K562 (cell line): ENCODE data around the gene CELSR1. TPM values are rescaled to one million over a fixed set of nuclear protein-coding genes. Genes with fewer than 3 reads are reported as not detected.

ENCODE experiments used
- ATAC-seq: fragments of 200-7000 bp; cut with Tn5 transposase; 3 replicates; pipeline ENCODE4 v1.9.1; 2020; ENCODE audit warnings: moderate library complexity
- BruUV-seq: library from RNA; stranded (reverse); fragments of 400-500 nt; replicated peaks from 2 replicates; lab custom pipeline; 2021; lab: Mats Ljungman, UMichigan
- CTCF ChIA-PET: fragments of 300-600 bp; formaldehyde crosslinking; extraction: SDS; loops from one replicate; lab custom pipeline; 2021; ENCODE audit warnings: low intra/inter-chr PET ratio; lab: Yijun Ruan, JAX
- POLR2A ChIA-PET: fragments of 300-600, 350-650 bp; sonication (Branson Sonifier 250); formaldehyde crosslinking; extraction: SDS; loops from one replicate; lab custom pipeline; 2021; ENCODE audit warnings: antibody characterized with exemption, inconsistent platforms; lab: Yijun Ruan, JAX
- DNase-seq, 4 experiments: peaks; one replicate each; pipeline versions ENCODE4 v3.0.0 to v3.0.0-alpha.2; 2011 to 2018; ENCODE audit warnings: low spot score in 3 of 4, mixed read lengths in 3 of 4; ENCODE audit errors: extremely low read depth in 1 of 4
- FAIRE-seq: peaks from 2 replicates; lab custom pipeline; 2011; peaks lifted over from hg19 to GRCh38; lab: Jason Lieb, UNC
- H2AFZ ChIP-seq: 2 replicates; pipeline ENCODE4 v1.6.0; 2011; ENCODE audit warnings: low read depth, low read length, control low read depth, inconsistent platforms
- H3K27ac ChIP-seq: fragments of 200-600 bp; 3 replicates; pipeline ENCODE4 v1.8.0; 2011; ENCODE audit warnings: low read depth, mild to moderate bottlenecking, control low read depth, inconsistent platforms, low read length, moderate library complexity, mixed read lengths; ENCODE audit errors: extremely low read depth
- H3K27me3 ChIP-seq, 2 experiments: fragments of 300-600 bp in 1 of 2; 2 replicates in 1 of 2; 3 replicates in 1 of 2; pipeline versions ENCODE4 v1.6.0 to v1.8.0; 2011; ENCODE audit warnings: inconsistent platforms in 2 of 2, low read length in 2 of 2, mild to moderate bottlenecking in 1 of 2, mixed read lengths in 1 of 2, moderate library complexity in 1 of 2; ENCODE audit not compliant: control insufficient read depth in 2 of 2, insufficient read depth in 2 of 2
- H3K36me3 ChIP-seq: fragments of 300-600 bp; 3 replicates; pipeline ENCODE4 v1.8.0; 2011; ENCODE audit warnings: mild to moderate bottlenecking, low read length, inconsistent platforms; ENCODE audit not compliant: control insufficient read depth, insufficient read depth
- H3K4me1 ChIP-seq, 2 experiments: fragments of 200-600 bp in 1 of 2; replicated peaks in 1 of 2; 2 replicates in 1 of 2; 3 replicates in 1 of 2; pipeline versions ENCODE4 v1.5.1 to v1.8.0; 2011; ENCODE audit warnings: inconsistent platforms in 2 of 2, low read length in 2 of 2, mild to moderate bottlenecking in 1 of 2, mixed read lengths in 1 of 2, moderate library complexity in 1 of 2; ENCODE audit not compliant: control insufficient read depth in 2 of 2, insufficient read depth in 2 of 2
- H3K4me2 ChIP-seq: 2 replicates; pipeline ENCODE4 v1.6.1; 2011; ENCODE audit warnings: low read length, control low read depth, inconsistent platforms, mixed read lengths; ENCODE audit not compliant: insufficient read depth
- H3K4me3 ChIP-seq: fragments of 200-600 bp; sonication (generic), shearing (Covaris generic); 2 replicates; pipeline ENCODE4 v1.5.1; 2016; ENCODE audit warnings: control low read depth, inconsistent platforms
- H3K79me2 ChIP-seq: fragments of 200-600 bp; 3 replicates; pipeline ENCODE4 v1.8.0; 2011; ENCODE audit warnings: low read length, inconsistent platforms; ENCODE audit not compliant: control insufficient read depth, insufficient read depth
- H3K9ac ChIP-seq, 2 experiments: 2 replicates each; pipeline versions ENCODE4 v1.6.0 to v1.6.1; 2011; ENCODE audit warnings: low read depth in 2 of 2, low read length in 2 of 2, control low read depth in 1 of 2, inconsistent platforms in 1 of 2, mild to moderate bottlenecking in 1 of 2, mixed read lengths in 1 of 2; ENCODE audit not compliant: insufficient read depth in 1 of 2
- H3K9me1 ChIP-seq: one replicate; pipeline ENCODE4 v1.6.0; 2011; ENCODE audit warnings: inconsistent platforms, mild to moderate bottlenecking, low read length, moderate library complexity; ENCODE audit not compliant: control insufficient read depth, insufficient read depth
- H3K9me3 ChIP-seq: replicated peaks from 2 replicates; pipeline ENCODE4 v1.5.1; 2011; ENCODE audit warnings: low read depth, low read length, inconsistent platforms; ENCODE audit not compliant: control insufficient read depth, insufficient read depth
- H4K20me1 ChIP-seq: replicated peaks from 2 replicates; pipeline ENCODE4 v1.6.1; 2011; ENCODE audit warnings: low read length, inconsistent platforms, mixed read lengths; ENCODE audit not compliant: control insufficient read depth, insufficient read depth
- FOXO4 ChIP-seq: fragments of 450-650 bp; formaldehyde crosslinking; IDR thresholded peaks from 2 replicates; pipeline ENCODE4 v1.4.0; 2020; ENCODE audit warnings: mild to moderate bottlenecking, moderate library complexity
- GATA2 ChIP-seq: sonication (generic); formaldehyde crosslinking; IDR thresholded peaks from 2 replicates; pipeline ENCODE4 v1.4.0; 2020; ENCODE audit warnings: mild to moderate bottlenecking, missing genetic modification reagents
- HMG20A ChIP-seq: fragments of 450-650 bp; formaldehyde crosslinking; conservative IDR thresholded peaks from 2 replicates; pipeline ENCODE4 v1.4.0; 2020; ENCODE audit warnings: mild to moderate bottlenecking, mixed read lengths
- KDM1A ChIP-seq, 2 experiments: fragments of 450-650 bp; IDR thresholded peaks; 2 replicates each; pipeline ENCODE4 v1.6.1; 2016; ENCODE audit warnings: mild to moderate bottlenecking in 2 of 2
- MLX ChIP-seq, 2 experiments: fragments of 450-650 bp in 1 of 2; sonication (generic) in 1 of 2; formaldehyde crosslinking; conservative IDR thresholded peaks; 2 replicates each; pipeline versions ENCODE4 v1.4.0 to v1.8.1; 2020 to 2022; ENCODE audit warnings: mild to moderate bottlenecking in 1 of 2, missing genetic modification reagents in 1 of 2
- NCOA1 ChIP-seq: fragments of 450-650 bp; IDR thresholded peaks from 2 replicates; pipeline ENCODE4 v1.6.1; 2016; ENCODE audit warnings: low read depth
- PCBP2 ChIP-seq: fragments of 200-400 bp; formaldehyde crosslinking; IDR thresholded peaks from 2 replicates; pipeline ENCODE4 v1.6.1; 2018; ENCODE audit warnings: low read length, low read depth, mild to moderate bottlenecking, moderate library complexity; ENCODE audit not compliant: poor library complexity, severe bottlenecking
- THRB ChIP-seq: fragments of 450-650 bp; formaldehyde crosslinking; conservative IDR thresholded peaks from 2 replicates; pipeline ENCODE4 v1.4.0; 2022; ENCODE audit warnings: mild to moderate bottlenecking, missing genetic modification characterization
- VEZF1 ChIP-seq: fragments of 200-800 bp; sonication (Bioruptor generic); IDR thresholded peaks from 2 replicates; pipeline ENCODE4 v1.6.1; 2017; ENCODE audit warnings: missing genetic modification characterization, missing compliant biosample characterization
- ZBTB17 ChIP-seq: fragments of 450-650 bp; formaldehyde crosslinking; IDR thresholded peaks from 2 replicates; pipeline ENCODE4 v1.4.0; 2020; ENCODE audit warnings: mild to moderate bottlenecking
- ZBTB7A ChIP-seq: IDR thresholded peaks from 2 replicates; pipeline ENCODE4 v1.6.1; 2011; ENCODE audit warnings: low read depth, mild to moderate bottlenecking, low read length, moderate library complexity, borderline replicate concordance; ENCODE audit not compliant: control insufficient read depth
- ZNF165 ChIP-seq: fragments of 250-450 bp; sonication (Bioruptor Pico); IDR thresholded peaks from 2 replicates; pipeline ENCODE4 v1.4.0; 2020; ENCODE audit warnings: borderline replicate concordance
- ZNF518B ChIP-seq: fragments of 250-450 bp; sonication (Bioruptor Pico); IDR thresholded peaks from 2 replicates; pipeline ENCODE4 v1.5.0; 2021; ENCODE audit warnings: mild to moderate bottlenecking, moderate library complexity
- WGBS: fragments of 100-300 bp; shearing (Covaris generic); methylation state at CpG from one replicate; pipeline ENCODE4 v1.1.6; 2016; ENCODE audit warnings: low coverage, mixed read lengths; ENCODE audit not compliant: insufficient coverage; ENCODE audit errors: missing lambda C conversion rate; 5-methylcytosine and 5-hydroxymethylcytosine counted together
- in situ Hi-C: fragments of 300-500 bp; cut with MboI; formaldehyde crosslinking; loops from 4 replicates; pipeline ENCODE4 v1.15.0; 2018; ENCODE audit warnings: inconsistent platforms, mixed read lengths
- intact Hi-C: fragments of 100-400 bp; cut with micrococcal nuclease; formaldehyde crosslinking; loops from 2 replicates; pipeline ENCODE4 v1.14.2; 2022
- polyA plus RNA-seq, 8 experiments: library from polyadenylated mRNA; depleted of rRNA in 4 of 8; stranded (reverse) in 5 of 8; unstranded in 3 of 8; fragments of >200 nt; fragmentation: Nextera tagmentation in 2 of 8; fragmentation: Illumina TruSeq in 1 of 8; extraction: Ambion mirVana in 2 of 8; extraction: Trizol in 1 of 8; gene quantifications; 2 replicates each; pipeline versions ENCODE4 v1.2.1 to v1.2.3, GENCODE V29; 2011 to 2014; ENCODE audit warnings: inconsistent platforms in 1 of 8, missing spikeins in 1 of 8
- total RNA-seq, 7 experiments: library from RNA; depleted of rRNA in 6 of 7; stranded (reverse); fragments of >200 nt in 6 of 7; fragmentation: Illumina TruSeq in 2 of 7; extraction: Trizol in 2 of 7; gene quantifications; 2 replicates each; pipeline versions ENCODE4 v1.2.1 to v1.2.3, GENCODE V29; 2011 to 2021; ENCODE audit warnings: low replicate concordance in 1 of 7

Gene CELSR1
- total and polyA plus RNA-seq, 9 of the 15 experiments (the other 6 are each of a cell fraction or from before 2014, with no cell fraction given), result under 0.01 to 0.09 TPM; not detected in 7

- H3K4me3 ChIP-seq, result no peak overlapping the region
- H3K27me3 ChIP-seq, result no peaks in the 10 kb centered on the region
- peaks cover 30 to 64% of the 10 kb centered on the region in 2 experiments for H3K4me1 ChIP-seq
- WGBS, result 84% methylated on average over 11 of the region's 14 CpGs
- H3K4me2 ChIP-seq, result no peak overlapping the region
- ATAC-seq (no peak), FAIRE-seq (no peak), DNase-seq (no peak)
- H3K9me3 ChIP-seq, result no peaks in the 10 kb centered on the region
- H3K9ac ChIP-seq, result peak overlapping the region in 1 of 2 experiments; percentile 37; a peak in 1 of 4 replicates
- in situ Hi-C loops, result no loop called here
- H2AFZ ChIP-seq, result no peak overlapping the region
- intact Hi-C loops, result no loop called here
- peaks cover 9% of the 10 kb centered on the region for H4K20me1 ChIP-seq
- no peaks in the 10 kb centered on the region for H3K9me1 ChIP-seq
- peaks cover 10% of the 10 kb centered on the region; the same call in 2 of the 3 replicates for H3K36me3 ChIP-seq
- ChIA-PET POLR2A (interaction anchor here (0.6 to 1.1 kb wide), 4 partner anchors 9 to 313 kb away, joined by 3 to 5 read pairs (median 3); no protein-coding TSS in a partner anchor), CTCF (no interaction called here)
- no TSS peak for BruUV-seq
- no peak overlapping the region for H3K27ac ChIP-seq
- peaks cover 91% of the 10 kb centered on the region for H3K79me2 ChIP-seq
- TF ChIP-seq ZNF165 (CRISPR knock-in tag) (no peak), MLX (CRISPR knock-in tag; conservative IDR thresholded peaks at IDR 0.05) (no peak), ZBTB17 (CRISPR knock-in tag) (no peak), ZNF518B (no peak), GATA2 (no peak), KDM1A (IDR thresholded peaks at IDR 0.05) (no peak), FOXO4 (CRISPR knock-in tag) (no peak), ZBTB7A (no peak), THRB (CRISPR knock-in tag) (no peak), VEZF1 (CRISPR knock-in tag) (no peak), NCOA1 (no peak), HMG20A (CRISPR knock-in tag) (no peak), PCBP2 (no peak)
Observed at GRCh38 chr22:46582281-46582933, 45.0 kb upstream of the CELSR1 start.
